Measurements from ENCODE around the gene CGREF1. TPM values are rescaled to one million over a fixed set of nuclear protein-coding genes. Genes with fewer than 3 reads are reported as not detected.

The CGREF1 gene
- total RNA-seq, 4 donors from 2014 or later, result 3.7 to 8.5 TPM; not detected in 2

DNA sequence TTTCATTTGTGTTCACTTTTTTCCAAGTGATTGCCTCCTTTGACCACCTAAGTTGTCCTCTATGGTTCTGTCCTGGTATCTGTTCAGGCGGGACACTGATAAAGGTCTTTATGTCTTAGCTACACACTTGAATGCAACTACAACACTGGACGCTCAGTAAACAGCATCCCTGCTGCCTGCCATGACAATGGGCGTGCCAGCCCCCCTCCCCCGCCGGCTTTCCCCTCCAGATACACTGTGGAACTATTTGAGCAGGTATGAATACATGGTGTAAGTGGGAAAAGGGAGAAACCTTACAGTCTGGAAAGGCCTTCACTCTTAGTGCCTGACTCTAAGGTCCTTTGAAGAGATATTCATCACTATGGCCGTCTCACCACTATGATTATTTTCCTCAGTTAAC, 61.7 kb downstream of the CGREF1 start:
- Histone ChIP-seq H3K4me1 (peaks cover under 1 to 4% of the 10 kb centered on the region in 2 donors), H3K4me3 (replicated peaks in 1 of 3) (no peak overlapping the region), H3K36me3 (peaks cover 24 to 27% of the 10 kb centered on the region in 2 donors), H3K27me3 (no peaks in the 10 kb centered on the region), H3K9me3 (no peaks in the 10 kb centered on the region), H3K27ac (no peak overlapping the region)
- intact Hi-C loops (cut with DNase I), result no loop called here
- 89 to 94% methylated on average over 6 of the region's 6 CpGs for WGBS, 2 donors
- no peak for DNase-seq
- TF ChIP-seq, protein P1, sequence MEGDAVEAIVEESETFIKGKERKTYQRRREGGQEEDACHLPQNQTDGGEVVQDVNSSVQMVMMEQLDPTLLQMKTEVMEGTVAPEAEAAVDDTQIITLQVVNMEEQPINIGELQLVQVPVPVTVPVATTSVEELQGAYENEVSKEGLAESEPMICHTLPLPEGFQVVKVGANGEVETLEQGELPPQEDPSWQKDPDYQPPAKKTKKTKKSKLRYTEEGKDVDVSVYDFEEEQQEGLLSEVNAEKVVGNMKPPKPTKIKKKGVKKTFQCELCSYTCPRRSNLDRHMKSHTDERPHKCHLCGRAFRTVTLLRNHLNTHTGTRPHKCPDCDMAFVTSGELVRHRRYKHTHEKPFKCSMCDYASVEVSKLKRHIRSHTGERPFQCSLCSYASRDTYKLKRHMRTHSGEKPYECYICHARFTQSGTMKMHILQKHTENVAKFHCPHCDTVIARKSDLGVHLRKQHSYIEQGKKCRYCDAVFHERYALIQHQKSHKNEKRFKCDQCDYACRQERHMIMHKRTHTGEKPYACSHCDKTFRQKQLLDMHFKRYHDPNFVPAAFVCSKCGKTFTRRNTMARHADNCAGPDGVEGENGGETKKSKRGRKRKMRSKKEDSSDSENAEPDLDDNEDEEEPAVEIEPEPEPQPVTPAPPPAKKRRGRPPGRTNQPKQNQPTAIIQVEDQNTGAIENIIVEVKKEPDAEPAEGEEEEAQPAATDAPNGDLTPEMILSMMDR (IDR thresholded peaks at IDR 0.05), result no peak
- no peak for TF ChIP-seq POLR2A (IDR thresholded peaks at IDR 0.05)

DNA sequence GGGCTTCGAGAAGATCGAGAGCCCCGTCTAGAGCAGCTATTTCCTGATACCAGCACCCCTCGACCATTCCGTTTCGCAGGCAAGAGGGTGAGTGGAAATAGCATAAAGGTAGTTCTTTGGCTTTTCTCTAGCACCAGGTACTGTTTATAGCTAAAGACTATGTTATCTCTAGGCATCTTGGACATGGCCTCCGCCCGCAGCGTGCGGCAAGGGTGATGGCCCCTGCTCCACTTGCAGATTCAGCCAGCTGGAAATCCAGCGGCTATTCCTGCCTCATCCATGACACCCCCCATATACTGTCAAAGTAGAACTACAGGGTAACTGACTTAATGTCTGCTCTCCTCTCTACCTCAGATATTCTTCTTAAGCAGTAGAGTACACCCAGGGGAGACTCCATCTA, 64.2 kb downstream of the CGREF1 start:
- TF ChIP-seq, protein P1 (IDR thresholded peaks at IDR 0.05), result no peak
- TF ChIP-seq POLR2A (IDR thresholded peaks at IDR 0.05), result no peak
- 95 to 97% methylated on average over 11 of the region's 11 CpGs for WGBS, 2 donors
- H3K9me3 ChIP-seq, result no peaks in the 10 kb centered on the region
- peaks cover 6 to 8% of the 10 kb centered on the region in 2 donors for H3K4me1 ChIP-seq
- no peaks in the 10 kb centered on the region for H3K27me3 ChIP-seq
- H3K36me3 ChIP-seq, result peaks cover 24 to 27% of the 10 kb centered on the region in 2 donors
- no peak overlapping the region for H3K4me3 ChIP-seq (replicated peaks in 1 of 3)
- intact Hi-C loops (cut with DNase I), result no loop called here
- no peak for DNase-seq
- no peak overlapping the region for H3K27ac ChIP-seq

GRCh38 chr2:27053776-27054175, 65.2 kb downstream of the CGREF1 start:
- intact Hi-C loops (cut with DNase I), result no loop called here
- 89 to 93% methylated on average over 8 of the region's 8 CpGs for WGBS, 2 donors
- H3K36me3 ChIP-seq, result peaks cover 24 to 27% of the 10 kb centered on the region in 2 donors

GRCh38 chr2:27053321-27053720, 65.6 kb downstream of the CGREF1 start:
- WGBS, 2 donors, result 84 to 86% methylated on average over 11 of the region's 11 CpGs
- Histone ChIP-seq H3K4me1 (peaks cover 10 to 13% of the 10 kb centered on the region in 2 donors), H3K4me3 (replicated peaks in 1 of 3) (no peak overlapping the region), H3K27ac (no peak overlapping the region), H3K9me3 (no peaks in the 10 kb centered on the region), H3K27me3 (no peaks in the 10 kb centered on the region), H3K36me3 (peaks cover 24 to 27% of the 10 kb centered on the region in 2 donors)
- intact Hi-C loops (cut with DNase I), result no loop called here
- no peak for DNase-seq
- TF ChIP-seq POLR2A (IDR thresholded peaks at IDR 0.05), result no peak
- TF ChIP-seq, protein P1 (IDR thresholded peaks at IDR 0.05), result no peak

More at GRCh38 chr2:27053776-27054175, 65.2 kb downstream of the CGREF1 start:
- H3K4me3 ChIP-seq (replicated peaks in 1 of 3), result no peak overlapping the region
- no peaks in the 10 kb centered on the region for H3K27me3 ChIP-seq
- H3K27ac ChIP-seq, result no peak overlapping the region
- DNase-seq, result no peak
- H3K9me3 ChIP-seq, result no peaks in the 10 kb centered on the region
- TF ChIP-seq, protein P1 (IDR thresholded peaks at IDR 0.05), result no peak
- peaks cover 10 to 13% of the 10 kb centered on the region in 2 donors for H3K4me1 ChIP-seq

DNA sequence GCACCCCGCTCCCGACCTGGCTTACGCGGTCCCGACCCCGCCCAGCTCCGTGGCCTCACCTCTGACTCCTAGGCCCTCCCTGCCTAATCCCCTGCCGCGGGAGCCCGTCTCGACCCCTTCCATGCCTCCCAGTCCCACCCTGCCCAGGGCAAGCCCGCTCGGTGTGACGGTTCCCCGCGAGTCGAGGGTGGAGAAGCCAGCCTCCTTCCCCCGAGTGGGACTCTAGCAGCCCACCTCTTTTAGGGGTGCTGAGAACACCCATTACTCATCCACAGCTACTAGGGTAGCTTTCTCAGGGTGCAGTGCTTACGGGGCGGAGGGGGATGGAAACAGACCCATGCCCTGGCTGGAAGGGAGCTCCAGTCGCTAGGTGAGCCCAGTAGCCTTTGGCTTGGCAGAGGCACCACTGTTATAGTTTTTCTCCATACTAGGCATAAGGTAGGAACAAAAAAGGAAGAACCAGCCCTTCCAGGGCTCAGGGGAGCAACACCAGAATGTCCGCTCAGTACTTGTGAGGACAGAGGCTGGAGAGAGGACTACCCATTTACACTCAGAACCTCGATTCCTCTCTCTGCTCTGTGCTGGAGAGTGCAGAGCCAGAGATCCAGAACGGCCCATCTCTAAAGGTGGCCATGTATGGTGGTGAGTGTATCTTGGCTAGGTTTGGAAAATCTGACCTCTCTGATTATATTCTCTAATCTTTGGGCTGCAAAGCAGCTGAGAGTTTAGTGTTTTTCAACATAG, 66.9 kb downstream of the CGREF1 start:
- Histone ChIP-seq H3K27me3 (no peaks in the 10 kb centered on the region), H3K9me3 (no peaks in the 10 kb centered on the region), H3K4me3 (replicated peaks in 1 of 3) (peak overlapping the region; percentile 51 to 85 (median 77)), H3K36me3 (peaks cover 22 to 27% of the 10 kb centered on the region in 2 donors), H3K27ac (peak overlapping the region; percentile 87 to 98 (median 94)), H3K4me1 (peaks cover 10 to 13% of the 10 kb centered on the region in 2 donors)
- DNase-seq, result peak; percentile 19 to 33
- TF ChIP-seq POLR2A (IDR thresholded peaks at IDR 0.05), result no peak
- TF ChIP-seq, protein P1 (IDR thresholded peaks at IDR 0.05), result no peak
- intact Hi-C loops (cut with DNase I), result no loop called here
- 6 to 15% methylated on average over 5 to 22 of the region's 24 CpGs for WGBS, 2 donors
